Caco-2 (cell line): Measurements from ENCODE around the gene FAM9C. TPM values are rescaled to one million over a fixed set of nuclear protein-coding genes. Genes with fewer than 3 reads are reported as not detected.

Experiments used
- BruUV-seq: library from RNA; stranded (reverse); fragments of 400-500 nt; replicated peaks from 2 replicates; lab custom pipeline; 2021; lab: Mats Ljungman, UMichigan
- CTCF ChIA-PET: fragments of 300-600 bp; sonication (Branson Sonifier 250); formaldehyde crosslinking; loops from one replicate; lab custom pipeline; 2022; ENCODE audit warnings: antibody characterized with exemption; lab: Charles Lee
- POLR2A ChIA-PET: fragments of 300-600 bp; sonication (Branson Sonifier 250); formaldehyde crosslinking; loops from one replicate; lab custom pipeline; 2022; ENCODE audit warnings: antibody characterized with exemption; lab: Charles Lee
- DNase-seq, 2 experiments: peaks; one replicate each; pipeline versions ENCODE4 v3.0.0 to v3.0.0-alpha.2; 2020 to 2022
- H3K27me3 ChIP-seq: replicated peaks from 2 replicates; pipeline ENCODE4 v1.6.0; 2011; ENCODE audit warnings: low read length; ENCODE audit not compliant: control insufficient read depth, insufficient read depth
- H3K36me3 ChIP-seq: 2 replicates; pipeline ENCODE4 v1.5.1; 2011; ENCODE audit warnings: low read length; ENCODE audit not compliant: control insufficient read depth, insufficient read depth
- H3K4me1 ChIP-seq: fragments of 250-450 bp; sonication (Bioruptor Pico); 2 replicates; pipeline ENCODE4 v1.5.1; 2020; ENCODE audit warnings: mild to moderate bottlenecking
- H3K4me3 ChIP-seq: 2 replicates; pipeline ENCODE4 v1.5.1; 2011; ENCODE audit warnings: low read depth, mild to moderate bottlenecking, control low read depth, low read length
- H3K9me3 ChIP-seq: fragments of 250-450 bp; sonication (Bioruptor Pico); 2 replicates; pipeline ENCODE4 v1.5.1; 2020; ENCODE audit warnings: mild to moderate bottlenecking, moderate library complexity
- H3K27ac Mint-ChIP-seq: one replicate; pipeline ENCODE4 v1.8.0; 2022; ENCODE audit warnings: mixed read lengths; ENCODE audit not compliant: unreplicated experiment
- H3K27me3 Mint-ChIP-seq: one replicate; pipeline ENCODE4 v1.8.0; 2022; ENCODE audit warnings: mixed read lengths; ENCODE audit not compliant: insufficient read depth, unreplicated experiment
- H3K36me3 Mint-ChIP-seq: one replicate; pipeline ENCODE4 v1.8.0; 2022; ENCODE audit warnings: mild to moderate bottlenecking, mixed read lengths; ENCODE audit not compliant: insufficient read depth, unreplicated experiment
- H3K4me1 Mint-ChIP-seq: one replicate; pipeline ENCODE4 v1.8.0; 2022; ENCODE audit warnings: low read depth, mixed read lengths; ENCODE audit not compliant: unreplicated experiment
- H3K4me3 Mint-ChIP-seq: one replicate; pipeline ENCODE4 v1.8.0; 2022; ENCODE audit warnings: mild to moderate bottlenecking, moderate library complexity, mixed read lengths; ENCODE audit not compliant: unreplicated experiment
- H3K9me3 Mint-ChIP-seq: one replicate; pipeline ENCODE4 v1.8.0; 2022; ENCODE audit warnings: mixed read lengths; ENCODE audit not compliant: unreplicated experiment
- CTCF ChIP-seq, 2 experiments: fragments of 200-600 bp in 1 of 2; IDR thresholded peaks; 1 replicate in 1 of 2; 2 replicates in 1 of 2; pipeline versions ENCODE4 v1.5.1 to v1.8.0; 2011 to 2022; ENCODE audit warnings: antibody characterized with exemption in 1 of 2, control low read depth in 1 of 2, inconsistent platforms in 1 of 2, low read depth in 1 of 2, low read length in 1 of 2, mild to moderate bottlenecking in 1 of 2, moderate library complexity in 1 of 2; ENCODE audit not compliant: insufficient read depth in 1 of 2, severe bottlenecking in 1 of 2, unreplicated experiment in 1 of 2
- intact Hi-C: fragments of 100-400 bp; cut with micrococcal nuclease; formaldehyde crosslinking; loops from one replicate; pipeline ENCODE4 v1.10.0; 2022; ENCODE audit not compliant: unreplicated experiment
- total RNA-seq: library from RNA; stranded (reverse); gene quantifications from 2 replicates; pipeline ENCODE4 v1.2.3, GENCODE V29; 2022

Gene FAM9C
- total RNA-seq, 1 experiment from 2014 or later = not detected

DNA sequence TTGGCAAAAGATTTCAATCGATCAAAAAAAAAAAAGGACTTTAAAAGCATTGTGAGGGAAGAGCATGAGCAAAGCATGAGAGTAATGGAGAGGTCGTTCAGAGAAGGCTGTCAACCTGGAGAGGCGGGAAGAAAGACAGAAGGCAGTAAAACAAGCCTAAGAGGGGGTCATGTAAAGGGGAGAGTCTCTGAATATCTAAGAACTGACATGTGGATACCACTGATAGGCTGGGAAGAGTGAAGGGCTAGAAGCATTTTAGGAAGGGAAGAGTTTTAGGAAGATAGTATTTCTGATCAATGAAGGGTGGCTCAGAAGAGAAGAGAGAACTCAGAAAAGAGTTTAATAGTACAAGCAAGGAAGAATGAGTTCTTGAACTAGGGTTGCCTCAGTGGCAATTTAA, 7.5 kb downstream of the FAM9C start:
- no peak for TF ChIP-seq CTCF (IDR thresholded peaks at IDR 0.05; ENCODE audit: insufficient read depth in 1 of 2, low read depth in 1 of 2, low read length in 1 of 2, severe bottlenecking in 1 of 2, unreplicated experiment in 1 of 2)
- H3K4me1 Mint-ChIP-seq = peaks cover 15% of the 10 kb centered on the region
- H3K9me3 Mint-ChIP-seq = peaks cover 11% of the 10 kb centered on the region
- intact Hi-C loops = no loop called here
- Histone ChIP-seq H3K4me3 (no peak overlapping the region), H3K9me3 (no peaks in the 10 kb centered on the region), H3K4me1 (peaks cover 7% of the 10 kb centered on the region), H3K36me3 (no peaks in the 10 kb centered on the region), H3K27me3 (no peaks in the 10 kb centered on the region)
- BruUV-seq = no TSS peak
- DNase-seq = no peak
- no peaks in the 10 kb centered on the region for H3K27me3 Mint-ChIP-seq
- ChIA-PET POLR2A (no interaction called here), CTCF (no interaction called here)
- no peak overlapping the region for H3K27ac Mint-ChIP-seq
- H3K4me3 Mint-ChIP-seq = no peak overlapping the region
- H3K36me3 Mint-ChIP-seq = no peaks in the 10 kb centered on the region

DNA sequence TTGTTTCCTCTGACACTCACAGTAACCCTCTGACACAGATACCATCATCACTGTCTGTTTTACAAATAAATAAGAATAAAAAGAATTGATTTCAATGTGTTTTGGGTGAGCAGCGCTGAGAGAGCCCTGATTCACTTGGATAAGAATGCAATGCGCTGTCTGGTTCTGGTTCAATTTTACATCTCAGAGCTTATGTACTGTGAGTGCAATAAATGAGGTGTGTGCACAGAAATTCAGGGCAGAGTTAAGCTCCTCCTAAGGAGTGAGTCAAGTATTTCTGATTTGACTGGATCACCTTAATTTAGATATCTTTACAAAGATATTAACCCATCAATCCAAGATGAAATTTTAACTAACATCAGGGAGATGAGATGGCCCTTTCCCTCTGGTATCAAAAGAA, 11.2 kb downstream of the FAM9C start:
- ChIA-PET CTCF (no interaction called here), POLR2A (no interaction called here)
- Histone ChIP-seq H3K4me3 (no peak overlapping the region), H3K9me3 (no peaks in the 10 kb centered on the region), H3K27me3 (no peaks in the 10 kb centered on the region), H3K36me3 (no peaks in the 10 kb centered on the region), H3K4me1 (peaks cover 36% of the 10 kb centered on the region)
- Mint-ChIP-seq H3K4me1 (peaks cover 28% of the 10 kb centered on the region), H3K4me3 (no peak overlapping the region), H3K27me3 (no peaks in the 10 kb centered on the region), H3K9me3 (peaks cover 11% of the 10 kb centered on the region), H3K27ac (no peak overlapping the region), H3K36me3 (no peaks in the 10 kb centered on the region)
- no TSS peak for BruUV-seq
- no peak for DNase-seq
- TF ChIP-seq CTCF (IDR thresholded peaks at IDR 0.05; ENCODE audit: insufficient read depth in 1 of 2, low read depth in 1 of 2, low read length in 1 of 2, severe bottlenecking in 1 of 2, unreplicated experiment in 1 of 2) = no peak
- intact Hi-C loops = no loop called here

DNA sequence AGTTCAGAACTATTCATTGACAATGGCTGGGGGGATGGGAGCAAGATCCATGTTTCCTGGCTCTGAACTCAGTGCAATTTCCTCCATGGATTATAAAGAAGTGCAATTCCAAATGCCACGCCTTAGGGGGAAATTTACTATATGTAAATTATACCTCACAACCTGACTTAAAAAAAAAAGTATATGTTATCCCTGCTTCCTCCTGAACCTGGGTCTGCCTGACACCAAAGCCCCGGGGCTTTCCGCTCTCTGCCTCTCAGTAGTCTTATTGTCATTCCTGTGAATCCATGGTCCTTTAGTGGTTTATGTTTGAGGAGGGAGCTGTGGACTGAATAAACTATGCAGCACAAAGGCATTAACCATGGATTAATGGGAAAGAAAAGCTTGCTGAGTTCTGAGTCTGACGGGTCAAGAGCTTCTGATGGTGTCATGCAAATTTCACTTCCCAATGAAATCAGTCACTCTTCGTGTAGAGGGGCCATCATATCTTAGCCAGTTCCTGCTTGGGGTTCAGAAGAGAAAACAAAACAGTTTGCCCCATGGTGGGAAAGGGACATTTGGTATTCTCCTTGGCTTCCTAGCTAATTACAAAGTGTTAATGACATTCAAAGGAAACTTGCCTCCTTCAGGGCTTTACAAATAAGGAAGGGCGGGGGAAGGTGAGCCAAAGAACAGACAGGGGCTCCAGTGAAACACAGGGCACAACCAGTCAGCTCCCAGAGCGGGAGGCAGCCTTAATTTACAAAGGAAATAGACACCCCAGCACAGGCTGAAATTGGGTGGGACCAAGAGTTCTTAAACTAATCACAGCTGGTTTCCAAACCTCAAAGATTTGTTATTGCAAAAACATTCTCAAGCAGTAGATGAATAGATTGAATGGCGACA, 14.3 kb downstream of the FAM9C start:
- H3K36me3 Mint-ChIP-seq = peaks cover 5% of the 10 kb centered on the region
- CTCF ChIA-PET = interaction anchor here (2.1 kb wide), 1 partner anchor 83 kb away, joined by 6 read pairs; no protein-coding TSS in a partner anchor
- Histone ChIP-seq H3K36me3 (no peaks in the 10 kb centered on the region), H3K4me3 (no peak overlapping the region), H3K27me3 (no peaks in the 10 kb centered on the region), H3K4me1 (peaks cover 53% of the 10 kb centered on the region), H3K9me3 (no peaks in the 10 kb centered on the region)
- peak; percentile 48 to 60 for DNase-seq
- peak overlapping the region; percentile 96 for H3K27ac Mint-ChIP-seq
- H3K4me3 Mint-ChIP-seq = peak overlapping the region; percentile 57
- no peaks in the 10 kb centered on the region for H3K27me3 Mint-ChIP-seq
- POLR2A ChIA-PET = interaction anchor here (1.0 kb wide), 1 partner anchor 41 kb away, joined by 4 read pairs; no protein-coding TSS in a partner anchor
- no peaks in the 10 kb centered on the region for H3K9me3 Mint-ChIP-seq
- H3K4me1 Mint-ChIP-seq = peaks cover 38% of the 10 kb centered on the region
- BruUV-seq = no TSS peak
- TF ChIP-seq CTCF (IDR thresholded peaks at IDR 0.05; ENCODE audit: insufficient read depth in 1 of 2, low read depth in 1 of 2, low read length in 1 of 2, severe bottlenecking in 1 of 2, unreplicated experiment in 1 of 2) = no peak
- intact Hi-C loops = loop anchor here (1.0 to 5.0 kb wide), 6 partner anchors 42 to 458 kb away; no protein-coding TSS in a partner anchor
